HL-60 (cell line): ENCODE results near the gene MPP2.
"Not testable (repeated sequence)": the region's sequence is repeated elsewhere in the genome, so short reads cannot be mapped to it uniquely, and the experiment has no call there.

Source experiments
- DNase-seq, 2 experiments: peaks; one replicate each; pipeline ENCODE4 v3.0.0-alpha.2; 2010 to 2020; ENCODE audit warnings: low read depth in 1 of 2, low spot score in 1 of 2
- H3K27ac ChIP-seq: fragments of 250-450 bp; sonication (Bioruptor Pico); replicated peaks from 2 replicates; pipeline ENCODE4 v1.5.1; 2020; ENCODE audit warnings: mild to moderate bottlenecking, moderate library complexity
- H3K27me3 ChIP-seq: fragments of 250-450 bp; sonication (Bioruptor Pico); 2 replicates; pipeline ENCODE4 v1.5.1; 2021; ENCODE audit warnings: mild to moderate bottlenecking, moderate library complexity; ENCODE audit not compliant: insufficient read depth, poor library complexity, severe bottlenecking
- H3K4me3 ChIP-seq: replicated peaks from 2 replicates; pipeline ENCODE4 v1.5.1; 2011; ENCODE audit warnings: mild to moderate bottlenecking, control low read depth, low read length; ENCODE audit not compliant: insufficient read depth
- GABPA ChIP-seq: IDR thresholded peaks from 2 replicates; pipeline ENCODE4 v1.6.1; 2012; ENCODE audit warnings: low read depth
- POLR2AphosphoS5 ChIP-seq: IDR thresholded peaks from 2 replicates; pipeline ENCODE4 v1.6.1; 2012; ENCODE audit warnings: low read depth
- SPI1 ChIP-seq: IDR thresholded peaks from 2 replicates; pipeline ENCODE4 v1.6.1; 2012; ENCODE audit warnings: low read depth, mild to moderate bottlenecking, borderline replicate concordance
- TF ChIP-seq, protein P1 (sequence below): IDR thresholded peaks from 2 replicates; pipeline ENCODE4 v1.6.1; 2012; ENCODE audit warnings: low read depth; ENCODE audit not compliant: insufficient replicate concordance
- TF ChIP-seq, protein P2 (sequence below): IDR thresholded peaks from one replicate; pipeline ENCODE4 v1.5.1; 2011; ENCODE audit warnings: low read length, control low read depth, inconsistent platforms; ENCODE audit not compliant: insufficient read depth

Gene MPP2

DNA sequence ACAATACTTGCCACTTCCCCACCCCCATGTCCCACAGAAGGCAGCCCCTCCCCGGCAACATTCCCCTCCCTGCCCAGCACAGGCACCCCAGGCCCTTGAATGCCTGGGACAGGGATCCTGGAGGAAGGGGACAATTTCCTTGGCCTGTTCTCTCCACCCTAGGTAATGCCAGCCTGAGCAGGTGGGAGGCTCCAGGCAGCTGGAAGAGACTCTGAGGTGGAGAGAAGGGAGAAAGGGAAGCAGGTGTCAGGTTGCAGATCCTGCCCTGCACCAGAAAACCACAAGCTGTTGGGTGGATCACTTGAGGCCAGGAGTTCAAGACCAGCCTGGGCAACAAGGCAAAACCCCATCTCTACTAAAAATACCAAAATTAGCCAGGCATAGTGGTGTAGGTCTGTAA lies 8.9 kb downstream of the MPP2 start:
- TF ChIP-seq, protein P1, sequence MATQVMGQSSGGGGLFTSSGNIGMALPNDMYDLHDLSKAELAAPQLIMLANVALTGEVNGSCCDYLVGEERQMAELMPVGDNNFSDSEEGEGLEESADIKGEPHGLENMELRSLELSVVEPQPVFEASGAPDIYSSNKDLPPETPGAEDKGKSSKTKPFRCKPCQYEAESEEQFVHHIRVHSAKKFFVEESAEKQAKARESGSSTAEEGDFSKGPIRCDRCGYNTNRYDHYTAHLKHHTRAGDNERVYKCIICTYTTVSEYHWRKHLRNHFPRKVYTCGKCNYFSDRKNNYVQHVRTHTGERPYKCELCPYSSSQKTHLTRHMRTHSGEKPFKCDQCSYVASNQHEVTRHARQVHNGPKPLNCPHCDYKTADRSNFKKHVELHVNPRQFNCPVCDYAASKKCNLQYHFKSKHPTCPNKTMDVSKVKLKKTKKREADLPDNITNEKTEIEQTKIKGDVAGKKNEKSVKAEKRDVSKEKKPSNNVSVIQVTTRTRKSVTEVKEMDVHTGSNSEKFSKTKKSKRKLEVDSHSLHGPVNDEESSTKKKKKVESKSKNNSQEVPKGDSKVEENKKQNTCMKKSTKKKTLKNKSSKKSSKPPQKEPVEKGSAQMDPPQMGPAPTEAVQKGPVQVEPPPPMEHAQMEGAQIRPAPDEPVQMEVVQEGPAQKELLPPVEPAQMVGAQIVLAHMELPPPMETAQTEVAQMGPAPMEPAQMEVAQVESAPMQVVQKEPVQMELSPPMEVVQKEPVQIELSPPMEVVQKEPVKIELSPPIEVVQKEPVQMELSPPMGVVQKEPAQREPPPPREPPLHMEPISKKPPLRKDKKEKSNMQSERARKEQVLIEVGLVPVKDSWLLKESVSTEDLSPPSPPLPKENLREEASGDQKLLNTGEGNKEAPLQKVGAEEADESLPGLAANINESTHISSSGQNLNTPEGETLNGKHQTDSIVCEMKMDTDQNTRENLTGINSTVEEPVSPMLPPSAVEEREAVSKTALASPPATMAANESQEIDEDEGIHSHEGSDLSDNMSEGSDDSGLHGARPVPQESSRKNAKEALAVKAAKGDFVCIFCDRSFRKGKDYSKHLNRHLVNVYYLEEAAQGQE, result no peak
- no peak for TF ChIP-seq GABPA
- TF ChIP-seq POLR2AphosphoS5, result no peak
- TF ChIP-seq SPI1, result no peak
- TF ChIP-seq, protein P2, sequence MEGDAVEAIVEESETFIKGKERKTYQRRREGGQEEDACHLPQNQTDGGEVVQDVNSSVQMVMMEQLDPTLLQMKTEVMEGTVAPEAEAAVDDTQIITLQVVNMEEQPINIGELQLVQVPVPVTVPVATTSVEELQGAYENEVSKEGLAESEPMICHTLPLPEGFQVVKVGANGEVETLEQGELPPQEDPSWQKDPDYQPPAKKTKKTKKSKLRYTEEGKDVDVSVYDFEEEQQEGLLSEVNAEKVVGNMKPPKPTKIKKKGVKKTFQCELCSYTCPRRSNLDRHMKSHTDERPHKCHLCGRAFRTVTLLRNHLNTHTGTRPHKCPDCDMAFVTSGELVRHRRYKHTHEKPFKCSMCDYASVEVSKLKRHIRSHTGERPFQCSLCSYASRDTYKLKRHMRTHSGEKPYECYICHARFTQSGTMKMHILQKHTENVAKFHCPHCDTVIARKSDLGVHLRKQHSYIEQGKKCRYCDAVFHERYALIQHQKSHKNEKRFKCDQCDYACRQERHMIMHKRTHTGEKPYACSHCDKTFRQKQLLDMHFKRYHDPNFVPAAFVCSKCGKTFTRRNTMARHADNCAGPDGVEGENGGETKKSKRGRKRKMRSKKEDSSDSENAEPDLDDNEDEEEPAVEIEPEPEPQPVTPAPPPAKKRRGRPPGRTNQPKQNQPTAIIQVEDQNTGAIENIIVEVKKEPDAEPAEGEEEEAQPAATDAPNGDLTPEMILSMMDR, result no peak
- H3K27me3 ChIP-seq, result peaks cover 22% of the 10 kb centered on the region
- no peak for DNase-seq

DNA sequence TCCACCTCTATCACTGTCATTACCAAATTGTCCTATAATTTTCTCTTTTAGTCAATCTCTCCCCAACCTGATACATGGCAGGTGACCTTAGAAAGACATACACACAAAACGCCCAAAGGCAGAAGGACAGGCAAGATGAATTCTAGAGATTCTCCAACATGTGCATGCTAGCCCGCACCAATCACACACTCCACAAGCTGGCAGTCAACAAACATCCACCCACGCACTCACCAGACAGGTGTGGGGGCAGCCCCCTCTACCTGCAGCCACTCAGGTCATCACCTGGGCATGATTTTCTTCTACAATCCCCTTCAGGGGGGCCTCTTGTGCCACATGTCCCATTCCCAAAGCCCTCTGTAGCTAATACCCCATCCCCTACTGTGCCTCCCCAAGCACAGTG lies 9.5 kb downstream of the MPP2 start:
- Histone ChIP-seq H3K27ac (no peak overlapping the region), H3K27me3 (peaks cover 22% of the 10 kb centered on the region), H3K4me3 (no peak overlapping the region)
- TF ChIP-seq, protein P2, result no peak
- TF ChIP-seq SPI1 (no peak), GABPA (no peak), POLR2AphosphoS5 (no peak)
- TF ChIP-seq, protein P1, result no peak
- no peak for DNase-seq

More for the DNA sequence above, 8.9 kb downstream of the MPP2 start:
- Histone ChIP-seq H3K4me3 (no peak overlapping the region), H3K27ac (no peak overlapping the region)

DNA sequence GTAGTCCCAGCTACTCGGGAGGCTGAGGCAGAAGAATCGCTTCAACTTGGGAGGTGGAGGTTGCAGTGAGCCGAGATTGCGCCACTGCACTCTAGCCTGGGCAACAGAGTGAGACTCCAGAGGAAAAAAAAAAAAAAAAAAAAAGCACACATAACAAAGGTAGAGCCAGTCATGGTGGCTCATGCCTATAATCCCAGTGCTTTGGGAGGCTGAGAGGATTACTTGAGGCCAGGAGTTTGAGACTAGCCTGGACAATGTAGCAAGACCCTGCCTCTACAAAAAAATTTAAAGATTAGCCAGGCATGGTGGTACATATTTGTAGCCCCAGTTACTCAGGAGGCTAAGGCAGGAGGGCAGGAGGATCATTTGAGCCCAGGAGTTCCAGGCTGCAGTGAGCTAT lies 12.8 kb downstream of the MPP2 start:
- H3K27ac ChIP-seq, H3K27me3 ChIP-seq, DNase-seq, H3K4me3 ChIP-seq: not testable (repeated sequence)

DNA sequence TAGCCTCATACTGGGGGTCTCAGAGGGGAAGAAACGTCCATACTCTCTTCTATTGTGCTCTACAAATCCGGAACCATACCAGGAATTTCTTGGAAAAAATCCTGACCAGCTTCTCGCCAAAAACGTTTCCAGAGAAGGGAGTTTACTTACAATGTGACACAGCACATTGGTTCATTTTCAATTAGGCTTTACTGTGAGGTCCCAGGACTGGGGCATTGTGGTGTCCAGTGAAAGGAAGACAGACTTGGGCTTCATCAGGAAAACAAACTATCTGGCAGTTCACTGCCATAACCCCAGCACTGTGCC lies 14.7 kb downstream of the MPP2 start:
- TF ChIP-seq POLR2AphosphoS5, result no peak
- TF ChIP-seq, protein P1, result no peak
- TF ChIP-seq GABPA, result no peak
- TF ChIP-seq, protein P2, result no peak
- TF ChIP-seq SPI1, result no peak
- Histone ChIP-seq H3K27me3 (peaks cover 2% of the 10 kb centered on the region), H3K27ac (no peak overlapping the region), H3K4me3 (no peak overlapping the region)
- no peak for DNase-seq
